Erythroblast (primary cell): Measurements from ENCODE around the gene NEB.
A peak's percentile ranks its signal among the peaks of the same experiment; 100 is the strongest.

ENCODE experiments used
- DNase-seq, 2 experiments: peaks; one replicate each; lab custom pipeline; 2025; lab: John Stamatoyannopoulos, UW
- GATA1 ChIP-seq: IDR thresholded peaks from 2 replicates; pipeline ENCODE4 v1.6.1; 2011; ENCODE audit warnings: low read depth, mild to moderate bottlenecking, control low read depth, low read length, moderate library complexity
- POLR2A ChIP-seq: IDR thresholded peaks from 2 replicates; pipeline ENCODE4 v1.6.1; 2011; ENCODE audit warnings: mild to moderate bottlenecking, low read length

The NEB gene

DNA sequence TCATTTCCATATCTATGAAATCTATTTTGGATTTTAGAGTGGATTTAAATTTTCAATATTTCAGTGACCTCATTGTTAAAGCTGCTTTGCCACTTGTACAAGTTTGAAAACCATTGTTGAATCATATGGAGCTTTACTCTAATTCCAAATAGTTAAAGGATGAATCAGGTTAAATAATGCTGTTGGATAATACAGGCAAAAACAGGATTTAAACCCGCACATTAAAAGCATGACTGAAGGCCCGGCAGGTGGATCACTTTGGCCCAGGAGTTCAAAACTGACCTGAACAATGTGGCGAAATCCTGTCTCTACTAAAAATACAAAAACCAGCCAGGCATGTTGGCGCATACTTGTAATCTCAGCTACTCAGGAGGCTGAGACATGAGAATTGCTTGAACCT is 256.3 kb downstream of the NEB start:
- no peak for DNase-seq
- TF ChIP-seq GATA1 (no peak), POLR2A (no peak)

DNA sequence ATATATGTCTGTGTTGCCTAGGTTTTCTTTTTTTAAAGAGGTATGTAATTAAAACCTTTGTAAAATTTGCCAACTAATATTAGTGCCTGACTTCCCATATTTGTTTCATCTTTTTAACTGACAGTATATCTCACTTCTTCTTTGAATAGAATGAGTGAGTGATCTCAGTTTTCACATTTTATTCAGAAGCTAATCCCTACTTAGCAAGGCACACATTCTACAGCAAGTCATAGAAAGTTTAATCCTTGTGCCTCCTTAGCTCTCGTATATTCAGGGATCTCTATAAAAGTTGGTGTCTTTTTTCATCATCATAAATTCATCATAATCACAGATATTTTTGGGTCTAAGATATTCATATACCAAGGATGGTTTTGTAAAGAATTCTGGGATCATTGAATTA is 258.0 kb downstream of the NEB start:
- no peak for DNase-seq
- no peak for TF ChIP-seq GATA1
- TF ChIP-seq POLR2A = no peak

DNA sequence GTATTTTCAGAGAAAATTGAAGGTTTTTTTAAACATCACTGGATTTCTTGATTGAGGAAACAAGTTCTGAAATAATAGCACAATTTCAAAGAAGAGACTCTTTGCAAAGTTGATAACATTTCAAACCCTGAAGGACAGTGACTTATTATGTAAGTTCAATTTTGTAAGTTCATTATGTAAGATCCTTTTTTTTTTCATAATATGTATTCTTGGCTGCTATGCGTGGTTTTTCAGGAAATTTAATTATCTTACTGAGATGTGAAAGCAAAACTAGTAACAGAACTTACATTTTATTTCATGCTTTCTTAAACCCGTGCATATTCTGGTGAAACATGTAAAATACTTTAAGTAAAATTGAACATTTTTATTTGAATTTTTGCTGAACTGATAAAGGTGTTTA is 259.2 kb downstream of the NEB start:
- TF ChIP-seq POLR2A (no peak), GATA1 (no peak)
- DNase-seq = no peak

DNA sequence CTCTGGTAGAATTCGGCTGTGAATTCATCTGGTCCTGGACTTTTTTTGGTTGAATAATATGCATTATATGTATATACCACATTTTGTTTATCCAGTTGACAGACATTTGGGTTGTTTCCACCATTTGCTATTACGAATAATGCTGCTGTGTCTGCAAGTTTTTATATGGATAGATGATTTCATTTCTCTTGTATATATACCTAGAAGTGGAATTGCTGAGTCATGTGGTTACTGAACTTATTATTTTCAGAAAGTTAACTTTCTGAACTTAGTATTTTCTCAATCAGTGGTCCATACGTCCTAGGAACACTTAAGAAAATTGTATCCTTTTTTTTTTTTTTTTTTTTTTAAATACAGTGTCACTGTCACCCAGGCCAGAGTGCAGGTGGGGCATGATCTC is 261.3 kb downstream of the NEB start:
- DNase-seq = no peak
- TF ChIP-seq POLR2A (no peak), GATA1 (no peak)

DNA sequence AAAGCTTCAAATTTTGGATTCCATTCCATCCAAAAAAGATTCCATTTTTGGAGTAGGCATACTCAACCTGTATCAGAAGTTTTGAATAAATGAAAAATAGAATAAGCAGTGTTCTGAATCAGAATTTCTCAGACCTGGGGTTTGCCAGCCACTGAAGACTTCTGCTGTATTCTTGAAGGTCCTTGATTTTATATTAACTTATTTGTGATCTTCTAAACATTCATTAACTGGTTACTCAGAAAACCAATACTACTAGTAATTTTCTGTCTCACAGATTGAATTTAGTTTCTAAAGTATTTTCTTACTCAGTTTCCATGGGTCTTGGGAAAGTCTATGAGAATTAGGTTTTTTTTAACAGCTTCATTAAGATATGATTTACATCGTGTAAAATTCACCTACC is 263.7 kb downstream of the NEB start:
- no peak for DNase-seq
- TF ChIP-seq POLR2A (no peak), GATA1 (no peak)

DNA sequence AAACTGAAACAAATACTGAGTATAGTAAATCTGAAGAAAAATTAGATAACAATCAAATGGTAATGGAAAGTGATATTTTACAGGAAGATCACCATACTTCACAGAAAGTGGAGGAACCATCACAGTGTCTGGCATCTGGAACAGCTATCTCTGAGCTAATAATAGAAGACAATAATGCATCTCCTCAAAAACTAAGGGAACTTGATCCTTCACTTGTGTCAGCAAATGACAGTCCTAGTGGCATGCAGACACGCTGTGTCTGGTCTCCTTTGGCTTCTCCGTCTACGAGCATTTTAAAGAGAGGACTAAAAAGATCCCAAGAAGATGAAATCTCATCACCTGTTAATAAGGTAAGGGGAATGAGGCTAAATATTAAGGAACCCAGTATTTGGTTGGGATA is 268.5 kb downstream of the NEB start:
- TF ChIP-seq POLR2A (no peak), GATA1 (no peak)
- no peak for DNase-seq

DNA sequence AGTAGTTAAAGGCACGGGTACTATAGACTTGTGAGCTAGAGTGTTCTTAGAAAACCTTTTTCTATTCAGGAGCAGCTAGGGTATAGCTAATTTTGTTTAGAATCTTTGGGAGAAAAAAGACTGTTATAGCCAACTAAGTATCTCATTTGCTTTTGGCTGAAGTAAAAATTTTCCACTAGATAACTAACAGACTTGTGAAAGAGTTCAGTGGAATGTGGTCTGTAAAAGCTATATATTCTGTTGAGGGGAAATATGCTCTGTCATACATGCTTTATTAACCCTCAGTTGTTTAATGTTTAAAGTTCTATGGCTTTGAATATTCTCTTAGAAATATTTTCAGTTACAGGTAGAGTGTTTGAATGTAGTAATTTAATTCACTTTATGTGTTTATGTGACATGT is 274.9 kb downstream of the NEB start:
- TF ChIP-seq POLR2A (no peak), GATA1 (no peak)
- DNase-seq = no peak

DNA sequence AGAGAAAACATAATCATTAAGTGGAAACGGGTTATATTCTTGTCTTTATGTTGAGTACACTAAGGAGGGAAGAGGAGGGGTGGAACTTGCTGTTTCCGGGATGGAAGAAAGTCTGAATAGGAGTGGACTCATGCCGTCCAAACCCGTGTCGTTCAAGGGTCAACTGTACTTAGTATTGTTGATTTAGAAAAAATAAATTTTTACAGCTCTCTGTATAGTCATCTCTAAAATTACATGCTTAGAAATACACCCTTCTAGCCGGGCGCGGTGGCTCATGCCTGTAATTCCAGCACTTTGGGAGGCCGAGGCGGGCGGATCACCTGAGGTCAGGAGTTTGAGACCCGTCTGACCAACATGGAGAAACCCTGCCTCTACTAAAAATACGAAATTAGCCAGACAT is 295.1 kb downstream of the NEB start:
- DNase-seq = no peak
- no peak for TF ChIP-seq POLR2A
- no peak for TF ChIP-seq GATA1

DNA sequence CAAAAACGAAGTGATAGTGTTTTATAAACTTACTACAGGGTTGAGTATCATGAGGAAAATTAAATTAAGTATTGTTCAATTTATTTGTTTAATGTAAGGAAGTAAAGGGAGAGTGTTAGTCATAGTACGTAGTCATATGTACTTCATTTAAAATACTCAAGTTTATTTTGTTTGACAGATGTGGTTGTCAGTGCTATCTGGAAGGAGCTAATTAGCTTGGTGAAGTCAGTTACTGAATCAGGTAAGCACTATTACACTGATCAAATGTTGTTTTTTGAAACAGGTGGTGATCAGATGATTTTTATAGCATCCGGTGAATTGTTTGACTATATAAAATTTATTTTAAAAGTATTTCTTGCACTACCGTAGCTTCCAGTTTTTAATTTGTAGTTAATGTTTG is 295.8 kb downstream of the NEB start:
- TF ChIP-seq GATA1 = no peak
- no peak for TF ChIP-seq POLR2A
- no peak for DNase-seq

DNA sequence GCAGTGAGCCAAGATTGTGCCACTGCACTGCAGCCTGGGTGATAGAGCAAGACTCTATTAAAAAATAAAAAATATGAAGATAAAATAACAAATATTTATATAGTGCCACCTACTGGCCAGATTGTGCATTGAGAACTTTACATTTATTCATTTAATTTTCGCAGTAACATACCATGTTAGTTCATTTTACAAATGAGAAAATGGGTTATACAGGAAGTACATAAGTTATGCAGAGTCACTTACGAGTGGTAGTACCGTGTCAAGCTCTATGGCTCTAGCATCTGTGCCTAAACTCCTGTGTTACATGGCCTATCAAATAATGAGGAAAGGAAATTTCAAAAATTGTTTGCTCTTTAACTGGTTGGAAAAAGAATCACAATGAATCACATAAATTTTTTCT is 296.6 kb downstream of the NEB start:
- TF ChIP-seq GATA1 (no peak), POLR2A (no peak)
- peak; percentile 39 to 58 for DNase-seq
